ENCODE data around the gene SIL1.

SIL1 gene

GRCh38 chr5:139132515-139132914, 65.7 kb downstream of the SIL1 start:
- Histone ChIP-seq H3K27ac (ENCODE audit: insufficient read depth in 1 of 2, low read depth in 1 of 2, low read length in 2 of 2, poor library complexity in 1 of 2, severe bottlenecking in 2 of 2) (no peak overlapping the region), H3K27me3 (replicated peaks in 2 of 5; ENCODE audit: control insufficient read depth in 4 of 5, insufficient read depth in 5 of 5, low read length in 4 of 5) (no peaks in the 10 kb centered on the region), H3K36me3 (ENCODE audit: control insufficient read depth in 4 of 4, insufficient read depth in 4 of 4, low read length in 3 of 4) (peaks cover 0 to 8% (median 5%) of the 10 kb centered on the region in 4 experiments), H3K4me3 (ENCODE audit: control insufficient read depth in 1 of 7, extremely low read depth in 1 of 7, insufficient read depth in 4 of 7, low read depth in 2 of 7, low read length in 6 of 7) (no peak overlapping the region), H3K4me1 (ENCODE audit: control extremely low read depth in 1 of 4, control insufficient read depth in 4 of 4, insufficient read depth in 4 of 4, low read length in 3 of 4) (peaks cover 0 to 24% (median 15%) of the 10 kb centered on the region in 4 experiments), H3K9me3 (ENCODE audit: control extremely low read depth in 1 of 5, control insufficient read depth in 4 of 5, insufficient read depth in 2 of 5, low read depth in 1 of 5, low read length in 4 of 5) (no peaks in the 10 kb centered on the region)
- ChIA-PET POLR2A (no interaction called here), CTCF (interaction anchor here (0.8 to 2.1 kb wide), 6 partner anchors 10 to 74 kb away, joined by 3 to 10 read pairs (median 4); partner anchors contain the start of gene SIL1)
- 59% methylated on average over 3 of the region's 3 CpGs for WGBS (ENCODE audit: insufficient coverage)
- no peak for DNase-seq

- Histone ChIP-seq H3K36me3 (ENCODE audit: control insufficient read depth in 4 of 4, insufficient read depth in 4 of 4, low read length in 3 of 4) (peaks cover 3 to 14% (median 8%) of the 10 kb centered on the region in 4 experiments), H3K27me3 (replicated peaks in 2 of 5; ENCODE audit: control insufficient read depth in 4 of 5, insufficient read depth in 5 of 5, low read length in 4 of 5) (no peaks in the 10 kb centered on the region), H3K9me3 (ENCODE audit: control extremely low read depth in 1 of 5, control insufficient read depth in 4 of 5, insufficient read depth in 2 of 5, low read depth in 1 of 5, low read length in 4 of 5) (no peaks in the 10 kb centered on the region), H3K4me3 (ENCODE audit: control insufficient read depth in 1 of 7, extremely low read depth in 1 of 7, insufficient read depth in 4 of 7, low read depth in 2 of 7, low read length in 6 of 7) (no peak overlapping the region), H3K27ac (ENCODE audit: insufficient read depth in 1 of 2, low read depth in 1 of 2, low read length in 2 of 2, poor library complexity in 1 of 2, severe bottlenecking in 2 of 2) (no peak overlapping the region), H3K4me1 (ENCODE audit: control extremely low read depth in 1 of 4, control insufficient read depth in 4 of 4, insufficient read depth in 4 of 4, low read length in 3 of 4) (peaks cover 0 to 27% (median 16%) of the 10 kb centered on the region in 4 experiments)
- peak in 2 of 3 donors; percentile 13 to 45 for DNase-seq
- WGBS (ENCODE audit: insufficient coverage) = 50% methylated on average over 2 of the region's 2 CpGs
- ChIA-PET CTCF (interaction anchor here (0.8 to 2.1 kb wide), 9 partner anchors 10 to 306 kb away, joined by 3 to 10 read pairs (median 4); partner anchors contain the start of gene SIL1), POLR2A (no interaction called here)
Observed at GRCh38 chr5:139131921-139132432, 66.2 kb downstream of the SIL1 start.

- H3K4me1 ChIP-seq (ENCODE audit: control extremely low read depth in 1 of 4, control insufficient read depth in 4 of 4, insufficient read depth in 4 of 4, low read length in 3 of 4) = peaks cover 0 to 30% (median 18%) of the 10 kb centered on the region in 4 experiments
- ChIA-PET POLR2A (no interaction called here), CTCF (interaction anchor here (1.0 to 1.7 kb wide), 6 partner anchors 9 to 305 kb away, joined by 3 to 10 read pairs (median 4); partner anchors contain the start of gene SIL1)
- no peaks in the 10 kb centered on the region for H3K9me3 ChIP-seq (ENCODE audit: control extremely low read depth in 1 of 5, control insufficient read depth in 4 of 5, insufficient read depth in 2 of 5, low read depth in 1 of 5, low read length in 4 of 5)
- H3K27me3 ChIP-seq (replicated peaks in 2 of 5; ENCODE audit: control insufficient read depth in 4 of 5, insufficient read depth in 5 of 5, low read length in 4 of 5) = no peaks in the 10 kb centered on the region
- H3K4me3 ChIP-seq (ENCODE audit: control insufficient read depth in 1 of 7, extremely low read depth in 1 of 7, insufficient read depth in 4 of 7, low read depth in 2 of 7, low read length in 6 of 7) = no peak overlapping the region
- 51% methylated on average over 6 of the region's 6 CpGs for WGBS (ENCODE audit: insufficient coverage)
- DNase-seq = peak in 2 of 3 donors; percentile 17 to 51
- H3K27ac ChIP-seq (ENCODE audit: insufficient read depth in 1 of 2, low read depth in 1 of 2, low read length in 2 of 2, poor library complexity in 1 of 2, severe bottlenecking in 2 of 2) = no peak overlapping the region
- peaks cover 3 to 16% (median 13%) of the 10 kb centered on the region in 4 experiments for H3K36me3 ChIP-seq (ENCODE audit: control insufficient read depth in 4 of 4, insufficient read depth in 4 of 4, low read length in 3 of 4)
Observed at GRCh38 chr5:139131465-139131864, 66.7 kb downstream of the SIL1 start.

GRCh38 chr5:139131062-139131461, 67.1 kb downstream of the SIL1 start:
- Histone ChIP-seq H3K27ac (ENCODE audit: insufficient read depth in 1 of 2, low read depth in 1 of 2, low read length in 2 of 2, poor library complexity in 1 of 2, severe bottlenecking in 2 of 2) (no peak overlapping the region), H3K4me1 (ENCODE audit: control extremely low read depth in 1 of 4, control insufficient read depth in 4 of 4, insufficient read depth in 4 of 4, low read length in 3 of 4) (peaks cover 0 to 30% (median 19%) of the 10 kb centered on the region in 4 experiments), H3K9me3 (ENCODE audit: control extremely low read depth in 1 of 5, control insufficient read depth in 4 of 5, insufficient read depth in 2 of 5, low read depth in 1 of 5, low read length in 4 of 5) (no peaks in the 10 kb centered on the region), H3K4me3 (ENCODE audit: control insufficient read depth in 1 of 7, extremely low read depth in 1 of 7, insufficient read depth in 4 of 7, low read depth in 2 of 7, low read length in 6 of 7) (no peak overlapping the region), H3K36me3 (ENCODE audit: control insufficient read depth in 4 of 4, insufficient read depth in 4 of 4, low read length in 3 of 4) (peaks cover 3 to 18% (median 15%) of the 10 kb centered on the region in 4 experiments), H3K27me3 (replicated peaks in 2 of 5; ENCODE audit: control insufficient read depth in 4 of 5, insufficient read depth in 5 of 5, low read length in 4 of 5) (no peaks in the 10 kb centered on the region)
- no peak for DNase-seq
- ChIA-PET CTCF (interaction anchor here (1.0 to 1.7 kb wide), 4 partner anchors 9 to 305 kb away, joined by 3 to 10 read pairs (median 4); no protein-coding TSS in a partner anchor), POLR2A (no interaction called here)
- 91% methylated on average over 3 of the region's 3 CpGs for WGBS (ENCODE audit: insufficient coverage)

GRCh38 chr5:139130214-139130613, 68.0 kb downstream of the SIL1 start:
- no peaks in the 10 kb centered on the region for H3K9me3 ChIP-seq (ENCODE audit: control extremely low read depth in 1 of 5, control insufficient read depth in 4 of 5, insufficient read depth in 2 of 5, low read depth in 1 of 5, low read length in 4 of 5)
- ChIA-PET CTCF (interaction anchor here (0.8 to 1.3 kb wide), 2 partner anchors 8 to 49 kb away, joined by 3 to 5 read pairs; no protein-coding TSS in a partner anchor), POLR2A (no interaction called here)
- peaks cover 3 to 25% (median 21%) of the 10 kb centered on the region in 4 experiments for H3K36me3 ChIP-seq (ENCODE audit: control insufficient read depth in 4 of 4, insufficient read depth in 4 of 4, low read length in 3 of 4)
- no CpG with 5 or more reads among the region's 4 CpGs for WGBS (ENCODE audit: insufficient coverage)
- H3K4me1 ChIP-seq (ENCODE audit: control extremely low read depth in 1 of 4, control insufficient read depth in 4 of 4, insufficient read depth in 4 of 4, low read length in 3 of 4) = peaks cover 0 to 30% (median 19%) of the 10 kb centered on the region in 4 experiments
- peak in 2 of 3 donors; percentile 54 to 71 for DNase-seq
- no peak overlapping the region for H3K4me3 ChIP-seq (ENCODE audit: control insufficient read depth in 1 of 7, extremely low read depth in 1 of 7, insufficient read depth in 4 of 7, low read depth in 2 of 7, low read length in 6 of 7)
- no peak overlapping the region for H3K27ac ChIP-seq (ENCODE audit: insufficient read depth in 1 of 2, low read depth in 1 of 2, low read length in 2 of 2, poor library complexity in 1 of 2, severe bottlenecking in 2 of 2)
- H3K27me3 ChIP-seq (replicated peaks in 2 of 5; ENCODE audit: control insufficient read depth in 4 of 5, insufficient read depth in 5 of 5, low read length in 4 of 5) = no peaks in the 10 kb centered on the region

- Histone ChIP-seq H3K27me3 (replicated peaks in 2 of 5; ENCODE audit: control insufficient read depth in 4 of 5, insufficient read depth in 5 of 5, low read length in 4 of 5) (no peaks in the 10 kb centered on the region), H3K4me3 (ENCODE audit: control insufficient read depth in 1 of 7, extremely low read depth in 1 of 7, insufficient read depth in 4 of 7, low read depth in 2 of 7, low read length in 6 of 7) (no peak overlapping the region), H3K36me3 (ENCODE audit: control insufficient read depth in 4 of 4, insufficient read depth in 4 of 4, low read length in 3 of 4) (peaks cover 3 to 42% (median 31%) of the 10 kb centered on the region in 4 experiments), H3K9me3 (ENCODE audit: control extremely low read depth in 1 of 5, control insufficient read depth in 4 of 5, insufficient read depth in 2 of 5, low read depth in 1 of 5, low read length in 4 of 5) (no peaks in the 10 kb centered on the region), H3K4me1 (ENCODE audit: control extremely low read depth in 1 of 4, control insufficient read depth in 4 of 4, insufficient read depth in 4 of 4, low read length in 3 of 4) (peaks cover 0 to 16% (median 8%) of the 10 kb centered on the region in 4 experiments), H3K27ac (ENCODE audit: insufficient read depth in 1 of 2, low read depth in 1 of 2, low read length in 2 of 2, poor library complexity in 1 of 2, severe bottlenecking in 2 of 2) (no peak overlapping the region)
- 64% methylated on average over 1 of the region's 3 CpGs for WGBS (ENCODE audit: insufficient coverage)
- DNase-seq = no peak
- CTCF ChIA-PET = interaction anchor here (1.1 to 3.4 kb wide), 2 partner anchors 9 to 38 kb away, joined by 3 to 11 read pairs; no protein-coding TSS in a partner anchor
- POLR2A ChIA-PET = no interaction called here
Observed at GRCh38 chr5:139126711-139127111, 71.5 kb downstream of the SIL1 start.

GRCh38 chr5:139125991-139126390, 72.2 kb downstream of the SIL1 start:
- no peak overlapping the region for H3K4me3 ChIP-seq (ENCODE audit: control insufficient read depth in 1 of 7, extremely low read depth in 1 of 7, insufficient read depth in 4 of 7, low read depth in 2 of 7, low read length in 6 of 7)
- WGBS (ENCODE audit: insufficient coverage) = 92% methylated on average over 1 of the region's 1 CpG
- CTCF ChIA-PET = interaction anchor here (0.9 to 3.4 kb wide), 3 partner anchors 10 to 484 kb away, joined by 3 to 11 read pairs (median 5); no protein-coding TSS in a partner anchor
- peaks cover 0 to 9% (median 4%) of the 10 kb centered on the region in 4 experiments for H3K4me1 ChIP-seq (ENCODE audit: control extremely low read depth in 1 of 4, control insufficient read depth in 4 of 4, insufficient read depth in 4 of 4, low read length in 3 of 4)
- H3K27ac ChIP-seq (ENCODE audit: insufficient read depth in 1 of 2, low read depth in 1 of 2, low read length in 2 of 2, poor library complexity in 1 of 2, severe bottlenecking in 2 of 2) = no peak overlapping the region
- H3K36me3 ChIP-seq (ENCODE audit: control insufficient read depth in 4 of 4, insufficient read depth in 4 of 4, low read length in 3 of 4) = peaks cover 3 to 47% (median 33%) of the 10 kb centered on the region in 4 experiments
- DNase-seq = no peak
- H3K9me3 ChIP-seq (ENCODE audit: control extremely low read depth in 1 of 5, control insufficient read depth in 4 of 5, insufficient read depth in 2 of 5, low read depth in 1 of 5, low read length in 4 of 5) = no peaks in the 10 kb centered on the region
- H3K27me3 ChIP-seq (replicated peaks in 2 of 5; ENCODE audit: control insufficient read depth in 4 of 5, insufficient read depth in 5 of 5, low read length in 4 of 5) = no peaks in the 10 kb centered on the region
- POLR2A ChIA-PET = no interaction called here
